Parathyroid adenoma (tissue), 2 donors: ENCODE data around the gene DGUOK.

Experiments
- H2AFZ ChIP-seq: fragments of 300-600 bp; sonication (generic); one replicate; pipeline ENCODE4 v1.7.0; 2017; ENCODE audit warnings: antibody characterized with exemption, mild to moderate bottlenecking
- H3K27ac ChIP-seq: fragments of 300-600 bp; sonication (generic); one replicate; pipeline ENCODE4 v1.7.0; 2017
- H3K27me3 ChIP-seq: fragments of 300-600 bp; sonication (generic); one replicate; pipeline ENCODE4 v1.7.0; 2017; ENCODE audit warnings: low read length; ENCODE audit not compliant: control insufficient read depth, insufficient read depth
- H3K36me3 ChIP-seq: fragments of 300-600 bp; sonication (generic); one replicate; pipeline ENCODE4 v1.7.0; 2017; ENCODE audit warnings: low read length; ENCODE audit not compliant: control insufficient read depth, insufficient read depth
- H3K4me1 ChIP-seq: fragments of 300-600 bp; sonication (generic); one replicate; pipeline ENCODE4 v1.7.0; 2017; ENCODE audit warnings: control low read depth
- H3K4me2 ChIP-seq: fragments of 300-600 bp; sonication (generic); one replicate; pipeline ENCODE4 v1.7.0; 2017; ENCODE audit warnings: low read length
- H3K4me3 ChIP-seq: fragments of 300-600 bp; sonication (generic); one replicate; pipeline ENCODE4 v1.7.0; 2017; ENCODE audit warnings: low read depth, low read length
- H3K79me2 ChIP-seq: fragments of 300-600 bp; sonication (generic); one replicate; pipeline ENCODE4 v1.7.0; 2017; ENCODE audit warnings: control low read depth
- H3K9ac ChIP-seq: fragments of 300-600 bp; sonication (generic); one replicate; pipeline ENCODE4 v1.7.0; 2017; ENCODE audit warnings: mild to moderate bottlenecking
- H3K9me3 ChIP-seq: fragments of 300-600 bp; sonication (generic); one replicate; pipeline ENCODE4 v1.7.0; 2017; ENCODE audit warnings: low read length; ENCODE audit not compliant: control insufficient read depth
- CTCF ChIP-seq: fragments of 300-600 bp; sonication (generic); IDR thresholded peaks from one replicate; pipeline ENCODE4 v1.7.0; 2017; ENCODE audit warnings: antibody characterized with exemption, mild to moderate bottlenecking
- donor health status: primary hyperparathyroidism.

DGUOK gene

GRCh38 chr2:73906847-73907505 lies 19.7 kb upstream of the DGUOK start:
- H3K79me2 ChIP-seq, result no peaks in the 10 kb centered on the region

DNA sequence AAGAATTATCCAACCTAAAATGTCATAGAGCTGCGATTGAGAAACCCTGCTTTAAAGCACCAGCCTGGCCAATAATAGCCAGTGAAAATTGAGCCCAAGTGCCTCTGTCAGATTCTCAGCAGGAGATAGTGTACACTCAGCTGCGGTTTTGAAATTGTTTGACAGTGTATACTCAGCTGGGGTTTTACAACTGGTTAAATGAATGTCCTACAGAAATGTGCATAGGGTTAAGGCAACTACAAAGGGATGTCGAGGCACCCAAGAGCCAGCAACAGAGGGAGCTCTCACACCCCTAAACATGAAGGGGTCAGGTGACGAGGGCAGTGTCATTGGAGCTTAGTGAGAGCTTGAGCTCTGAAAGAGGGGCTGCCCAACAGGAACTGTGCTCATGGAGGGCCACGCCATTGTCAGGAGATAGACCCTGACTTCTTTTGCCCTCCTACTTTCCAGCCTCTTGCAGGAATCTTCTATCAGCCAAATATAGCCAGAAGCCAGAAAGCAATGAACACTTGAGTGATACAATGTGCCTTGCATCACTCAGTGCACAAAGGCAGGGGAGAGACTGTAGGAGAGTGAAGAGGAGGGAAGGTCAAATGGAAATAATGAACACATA lies 18.7 kb upstream of the DGUOK start:
- Histone ChIP-seq H3K4me2 (no peak overlapping the region), H3K4me3 (no peak overlapping the region), H3K27ac (no peak overlapping the region), H3K9me3 (no peaks in the 10 kb centered on the region), H2AFZ (peak overlapping the region; percentile 9), H3K27me3 (no peaks in the 10 kb centered on the region), H3K4me1 (no peaks in the 10 kb centered on the region), H3K79me2 (no peaks in the 10 kb centered on the region), H3K9ac (no peak overlapping the region), H3K36me3 (no peaks in the 10 kb centered on the region)
- peak; percentile 15 for TF ChIP-seq CTCF

More at GRCh38 chr2:73906847-73907505, 19.7 kb upstream of the DGUOK start:
- Histone ChIP-seq H3K36me3 (no peaks in the 10 kb centered on the region), H2AFZ (no peak overlapping the region), H3K4me2 (no peak overlapping the region), H3K4me1 (no peaks in the 10 kb centered on the region), H3K9ac (no peak overlapping the region), H3K9me3 (no peaks in the 10 kb centered on the region), H3K27ac (no peak overlapping the region), H3K27me3 (no peaks in the 10 kb centered on the region), H3K4me3 (no peak overlapping the region)
- TF ChIP-seq CTCF, result no peak

DNA sequence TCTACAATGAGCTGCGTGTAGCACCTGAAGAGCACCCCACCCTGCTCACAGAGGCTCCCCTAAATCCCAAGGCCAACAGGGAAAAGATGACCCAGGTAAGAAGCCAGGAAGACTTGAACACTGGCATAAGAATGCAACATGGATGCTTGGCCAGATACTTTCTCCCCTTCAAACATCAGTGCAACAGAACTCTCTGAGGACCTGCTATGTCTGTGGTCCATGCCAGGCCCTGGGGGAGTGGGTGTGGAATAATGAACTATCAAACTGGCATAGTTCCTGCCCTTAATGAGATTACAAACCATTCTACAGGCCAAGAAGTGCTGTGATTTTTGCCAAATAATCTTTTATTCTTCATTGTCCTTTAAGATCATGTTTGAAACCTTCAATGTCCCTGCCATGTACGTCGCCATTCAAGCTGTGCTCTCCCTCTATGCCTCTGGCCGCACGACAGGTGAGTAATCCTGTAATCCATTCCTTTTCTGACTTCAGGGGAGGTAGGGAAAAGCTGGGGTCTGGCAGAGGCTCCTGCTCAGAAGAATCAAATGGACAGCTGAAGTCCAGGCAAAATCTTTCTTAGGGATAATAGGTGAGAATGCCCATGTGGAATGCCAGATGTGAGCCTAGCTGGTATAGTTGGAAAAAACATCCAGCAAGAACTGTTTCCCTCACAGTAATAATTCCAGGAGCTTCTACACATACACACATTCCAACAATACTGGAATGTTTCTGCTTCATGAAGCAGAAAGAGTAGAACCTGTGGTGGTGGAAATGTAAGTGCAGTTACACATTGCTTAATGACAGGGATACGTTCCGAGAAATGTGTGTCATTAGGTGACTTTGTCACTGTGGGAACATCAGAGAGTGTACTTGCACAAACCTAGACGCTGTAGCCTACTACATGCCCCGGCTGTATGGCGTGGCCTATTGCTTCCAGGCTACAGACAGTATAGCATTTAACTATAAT lies 17.7 kb upstream of the DGUOK start:
- no peak overlapping the region for H3K4me2 ChIP-seq
- H3K4me1 ChIP-seq, result no peaks in the 10 kb centered on the region
- H3K27me3 ChIP-seq, result no peaks in the 10 kb centered on the region
- no peak overlapping the region for H3K4me3 ChIP-seq
- no peaks in the 10 kb centered on the region for H3K9me3 ChIP-seq
- H3K36me3 ChIP-seq, result no peaks in the 10 kb centered on the region
- no peaks in the 10 kb centered on the region for H3K79me2 ChIP-seq
- H3K9ac ChIP-seq, result no peak overlapping the region
- no peak overlapping the region for H2AFZ ChIP-seq
- no peak overlapping the region for H3K27ac ChIP-seq
- TF ChIP-seq CTCF, result no peak

DNA sequence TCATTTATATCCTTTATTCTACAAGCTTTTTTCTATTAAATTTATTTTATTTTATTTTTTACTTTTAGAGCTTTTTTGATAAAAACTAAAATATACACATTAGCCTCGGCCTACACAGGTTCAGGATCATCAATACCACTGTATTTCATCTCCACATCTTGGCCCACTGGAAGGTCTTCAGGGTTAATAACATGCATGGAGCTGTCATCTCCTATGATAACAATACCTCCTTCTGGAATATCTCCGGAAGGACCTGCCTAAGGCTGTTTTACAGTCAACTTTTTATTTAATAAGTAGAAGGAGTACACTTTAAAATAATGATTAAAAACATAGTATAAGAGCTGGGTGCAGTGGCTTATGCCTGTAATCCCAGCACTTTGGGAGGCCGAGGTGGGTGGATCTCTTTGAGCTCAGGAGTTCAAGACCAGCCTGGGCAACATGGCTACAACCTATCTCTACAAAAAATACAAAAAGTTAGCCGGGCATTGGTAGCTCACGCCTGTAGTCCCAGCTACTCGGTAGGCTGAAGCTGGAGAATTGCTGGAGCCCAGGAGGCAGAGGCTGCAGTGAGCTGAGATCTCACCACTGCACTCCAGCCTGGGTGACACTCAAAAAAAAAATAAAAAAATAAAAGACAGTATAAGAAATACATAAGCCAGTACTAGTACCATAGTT lies 15.7 kb upstream of the DGUOK start:
- no peak overlapping the region for H3K9ac ChIP-seq
- H2AFZ ChIP-seq, result no peak overlapping the region
- H3K27me3 ChIP-seq, result no peaks in the 10 kb centered on the region
- no peak overlapping the region for H3K4me3 ChIP-seq
- H3K4me1 ChIP-seq, result no peaks in the 10 kb centered on the region
- no peak overlapping the region for H3K4me2 ChIP-seq
- H3K9me3 ChIP-seq, result no peaks in the 10 kb centered on the region
- H3K27ac ChIP-seq, result no peak overlapping the region
- H3K36me3 ChIP-seq, result no peaks in the 10 kb centered on the region
- H3K79me2 ChIP-seq, result no peaks in the 10 kb centered on the region
- TF ChIP-seq CTCF, result no peak
